ENCODE measurements around the gene TFDP2. TPM values are rescaled to one million over a fixed set of nuclear protein-coding genes. Genes with fewer than 3 reads are reported as not detected.
"Not testable (repeated sequence)": the region's sequence is repeated elsewhere in the genome, so short reads cannot be mapped to it uniquely, and the experiment has no call there.

The TFDP2 gene
- polyA plus RNA-seq, 3 donors, result 83.5 to 105 (median 92.4) TPM

- no peak for DNase-seq
Measured at GRCh38 chr3:141929341-141929995, 219.9 kb downstream of the TFDP2 start.

GRCh38 chr3:141928631-141929270, 220.6 kb downstream of the TFDP2 start:
- DNase-seq, result no peak

- DNase-seq, result no peak
Measured at GRCh38 chr3:141926929-141927328, 222.4 kb downstream of the TFDP2 start.

GRCh38 chr3:141925677-141926076, 223.7 kb downstream of the TFDP2 start:
- not testable (repeated sequence) for DNase-seq

- DNase-seq, result no peak
Measured at GRCh38 chr3:141921316-141921715, 228.0 kb downstream of the TFDP2 start.

GRCh38 chr3:141920701-141921100, 228.6 kb downstream of the TFDP2 start:
- no peak for DNase-seq

- peak; percentile 27 for DNase-seq
Measured at GRCh38 chr3:141915766-141916165, 233.6 kb downstream of the TFDP2 start.

GRCh38 chr3:141915016-141915415, 234.3 kb downstream of the TFDP2 start:
- no peak for DNase-seq

- no peak for DNase-seq
Measured at GRCh38 chr3:141914311-141914710, 235.0 kb downstream of the TFDP2 start.

GRCh38 chr3:141913150-141913811, 236.1 kb downstream of the TFDP2 start:
- DNase-seq, result peak; percentile 21

GRCh38 chr3:141909986-141910385, 239.4 kb downstream of the TFDP2 start:
- DNase-seq, result not testable (repeated sequence)

- no peak for DNase-seq
Measured at GRCh38 chr3:141909408-141909807, 239.9 kb downstream of the TFDP2 start.

GRCh38 chr3:141905129-141905528, 244.2 kb downstream of the TFDP2 start:
- no peak for DNase-seq

GRCh38 chr3:141904203-141904602, 245.1 kb downstream of the TFDP2 start:
- no peak for DNase-seq

- DNase-seq, result no peak
Measured at GRCh38 chr3:141901914-141902313, 247.4 kb downstream of the TFDP2 start.

GRCh38 chr3:141900343-141900742, 249.0 kb downstream of the TFDP2 start:
- no peak for DNase-seq

- no peak for DNase-seq
Measured at GRCh38 chr3:141898908-141899307, 250.4 kb downstream of the TFDP2 start.

- DNase-seq, result no peak
Measured at GRCh38 chr3:141895731-141896130, 253.6 kb downstream of the TFDP2 start.

- no peak for DNase-seq
Measured at GRCh38 chr3:141894524-141895176, 254.7 kb downstream of the TFDP2 start.
